ENCODE results near the gene SFTPB. TPM values are rescaled to one million over a fixed set of nuclear protein-coding genes. Genes with fewer than 3 reads are reported as not detected.
"Not testable (repeated sequence)": the region's sequence is repeated elsewhere in the genome, so short reads cannot be mapped to it uniquely, and the experiment has no call there.

The SFTPB gene
- total RNA-seq, 8 experiments from 2014 or later: 0.16 to 0.77 (median 0.30) TPM

DNA sequence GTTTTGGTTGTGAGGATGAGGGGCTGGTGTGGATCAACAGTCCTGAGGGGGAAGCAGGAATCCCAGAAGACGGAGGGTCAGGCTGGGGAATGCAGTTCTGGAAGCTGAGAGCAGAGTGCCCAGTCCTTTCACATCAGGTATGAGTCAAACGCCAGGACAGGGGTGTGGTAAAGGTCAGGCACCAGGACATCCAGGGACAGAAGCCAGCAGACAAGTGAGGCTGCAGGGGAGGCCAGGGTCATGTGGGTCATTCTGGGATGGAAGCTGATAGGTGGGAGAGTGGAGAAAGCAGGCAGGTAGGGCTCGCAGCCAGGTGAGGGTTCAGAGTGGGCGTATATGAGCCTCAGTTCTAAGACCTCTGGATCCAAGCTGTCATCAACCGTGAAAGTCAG is 13.4 kb upstream of the SFTPB start:
- Histone ChIP-seq H3K4me3 (no peak overlapping the region), H3K27ac (no peak overlapping the region), H3K4me1 (replicated peaks in 1 of 2) (no peaks in the 10 kb centered on the region)
- in situ Hi-C loops (cut with MboI; ENCODE audit: low pct_unique_long_range_greater_than_20kb in 2 of 9, low sequenced_read_pairs in 9 of 9, unreplicated experiment in 9 of 9): no loop called here
- whole genome bisulfite sequencing, 10 experiments: 45 to 100% (median 74%) methylated on average over 1 to 5 of the region's 5 CpGs; no CpG with 5 or more reads in 2 of the 10 experiments
- ATAC-seq (replicated peaks in 6 of 8): no peak

GRCh38 chr2:85680707-85681371 is 12.8 kb upstream of the SFTPB start:
- ATAC-seq (replicated peaks in 6 of 8): no peak
- in situ Hi-C loops (cut with MboI; ENCODE audit: low pct_unique_long_range_greater_than_20kb in 2 of 9, low sequenced_read_pairs in 9 of 9, unreplicated experiment in 9 of 9): no loop called here
- no peaks in the 10 kb centered on the region for H3K4me1 ChIP-seq (replicated peaks in 1 of 2)
- WGBS, 10 experiments: 52 to 92% (median 80%) methylated on average over 2 of the region's 2 CpGs; no CpG with 5 or more reads in 1 of the 10 experiments
- H3K4me3 ChIP-seq: no peak overlapping the region
- no peak overlapping the region for H3K27ac ChIP-seq

GRCh38 chr2:85678794-85679672 is 11.0 kb upstream of the SFTPB start:
- in situ Hi-C loops (cut with MboI; ENCODE audit: low pct_unique_long_range_greater_than_20kb in 2 of 9, low sequenced_read_pairs in 9 of 9, unreplicated experiment in 9 of 9): no loop called here

DNA sequence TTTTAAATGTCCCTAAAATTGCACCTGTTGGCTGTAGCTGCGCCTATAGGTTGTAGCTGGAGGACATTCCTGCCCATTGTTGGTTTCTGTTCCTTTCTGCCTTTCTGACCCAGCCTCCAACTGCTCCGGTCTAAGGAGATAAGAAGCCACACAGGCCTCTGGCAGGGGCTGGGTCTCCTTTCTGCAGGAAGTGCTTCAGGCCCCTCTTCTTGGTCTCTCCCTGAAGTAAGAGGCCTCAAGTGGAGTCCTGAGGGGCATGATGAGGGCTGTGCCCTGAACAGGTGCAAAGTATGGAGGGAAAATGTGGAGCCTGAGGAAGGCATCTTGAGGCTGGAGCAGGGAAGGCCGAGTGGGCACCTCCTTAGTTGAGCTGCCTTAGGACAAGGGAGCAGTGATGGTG is 10.4 kb upstream of the SFTPB start:
- Histone ChIP-seq H3K4me3 (no peak overlapping the region), H3K4me1 (replicated peaks in 1 of 2) (no peaks in the 10 kb centered on the region), H3K27ac (no peak overlapping the region)
- 63 to 100% (median 78%) methylated on average over 1 to 3 of the region's 3 CpGs; no CpG with 5 or more reads in 4 of the 10 experiments for WGBS, 10 experiments
- no peak for ATAC-seq (replicated peaks in 6 of 8)
- in situ Hi-C loops (cut with MboI; ENCODE audit: low pct_unique_long_range_greater_than_20kb in 2 of 9, low sequenced_read_pairs in 9 of 9, unreplicated experiment in 9 of 9): no loop called here

More at GRCh38 chr2:85678794-85679672, 11.0 kb upstream of the SFTPB start:
- no peak overlapping the region for H3K4me3 ChIP-seq
- H3K4me1 ChIP-seq (replicated peaks in 1 of 2): no peaks in the 10 kb centered on the region
- no peak overlapping the region for H3K27ac ChIP-seq
- WGBS, 10 experiments: 0 to 93% (median 34%) methylated on average over 1 to 9 of the region's 25 CpGs; no CpG with 5 or more reads in 2 of the 10 experiments
- ATAC-seq (replicated peaks in 6 of 8): peak; percentile 62 to 89 (median 76)

GRCh38 chr2:85675866-85676548 is 8.0 kb upstream of the SFTPB start:
- Histone ChIP-seq H3K27ac (no peak overlapping the region), H3K4me3 (no peak overlapping the region), H3K4me1 (replicated peaks in 1 of 2) (no peaks in the 10 kb centered on the region)
- ATAC-seq (replicated peaks in 6 of 8): no peak
- WGBS, 10 experiments: 50 to 100% (median 82%) methylated on average over 1 to 6 of the region's 6 CpGs; no CpG with 5 or more reads in 2 of the 10 experiments
- in situ Hi-C loops (cut with MboI; ENCODE audit: low pct_unique_long_range_greater_than_20kb in 2 of 9, low sequenced_read_pairs in 9 of 9, unreplicated experiment in 9 of 9): no loop called here

GRCh38 chr2:85675427-85675826 is 7.4 kb upstream of the SFTPB start:
- ATAC-seq (replicated peaks in 6 of 8): no peak
- Histone ChIP-seq H3K4me1 (replicated peaks in 1 of 2) (no peaks in the 10 kb centered on the region), H3K4me3 (no peak overlapping the region), H3K27ac (no peak overlapping the region)
- WGBS, 10 experiments: 80 to 100% (median 93%) methylated on average over 1 to 4 of the region's 6 CpGs; no CpG with 5 or more reads in 5 of the 10 experiments
- in situ Hi-C loops (cut with MboI; ENCODE audit: low pct_unique_long_range_greater_than_20kb in 2 of 9, low sequenced_read_pairs in 9 of 9, unreplicated experiment in 9 of 9): no loop called here

DNA sequence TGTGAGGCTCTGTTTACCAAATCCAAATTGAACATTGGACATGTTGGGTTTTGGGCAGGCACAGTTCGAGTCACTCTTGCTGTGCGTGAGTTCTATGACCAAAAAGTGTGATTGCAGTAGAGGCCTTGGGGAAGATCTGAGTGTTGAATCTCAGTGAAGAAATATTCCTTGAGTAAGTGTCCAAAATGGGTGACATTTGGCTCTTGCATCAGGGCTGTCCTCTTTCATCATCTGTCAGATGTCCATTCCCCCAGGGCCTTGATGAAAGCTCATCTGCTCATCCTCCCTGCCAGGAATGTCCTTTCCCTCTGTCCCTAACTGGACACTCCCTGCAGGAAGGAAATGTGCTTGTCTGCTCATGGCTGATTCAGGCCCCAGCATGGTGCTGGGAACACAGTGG is 6.4 kb upstream of the SFTPB start:
- Histone ChIP-seq H3K4me1 (replicated peaks in 1 of 2) (no peaks in the 10 kb centered on the region), H3K4me3 (no peak overlapping the region), H3K27ac (no peak overlapping the region)
- in situ Hi-C loops (cut with MboI; ENCODE audit: low pct_unique_long_range_greater_than_20kb in 2 of 9, low sequenced_read_pairs in 9 of 9, unreplicated experiment in 9 of 9): no loop called here
- peak in 2 of 8 experiments; percentile 51 to 73 for ATAC-seq (replicated peaks in 6 of 8)
- 40 to 100% (median 75%) methylated on average over 1 to 2 of the region's 2 CpGs; no CpG with 5 or more reads in 7 of the 10 experiments for WGBS, 10 experiments

GRCh38 chr2:85673716-85674375 is 5.8 kb upstream of the SFTPB start:
- in situ Hi-C loops (cut with MboI; ENCODE audit: low pct_unique_long_range_greater_than_20kb in 2 of 9, low sequenced_read_pairs in 9 of 9, unreplicated experiment in 9 of 9): no loop called here
- WGBS, 10 experiments: 0 to 70% (median 45%) methylated on average over 2 to 6 of the region's 11 CpGs; no CpG with 5 or more reads in 5 of the 10 experiments
- no peak for ATAC-seq (replicated peaks in 6 of 8)

DNA sequence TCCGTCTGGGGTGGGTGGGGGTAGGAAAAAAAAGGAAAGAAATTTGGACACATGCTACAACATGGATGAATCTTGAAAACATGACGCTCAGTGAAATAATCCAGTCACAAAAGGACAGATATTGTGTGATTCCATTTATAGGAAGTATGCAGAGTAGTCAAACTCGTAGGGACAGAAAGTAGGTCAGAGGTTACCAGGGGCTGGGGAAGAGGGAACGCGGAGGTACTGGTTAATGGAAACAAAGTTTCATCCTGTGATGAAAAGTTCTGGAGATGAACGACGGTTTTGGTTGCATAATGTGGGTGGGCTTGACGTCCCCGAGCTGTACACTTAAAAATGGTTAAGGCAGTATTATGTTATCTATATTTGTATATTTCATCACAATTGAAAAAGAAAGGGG is 4.5 kb upstream of the SFTPB start:
- ATAC-seq (replicated peaks in 6 of 8): no peak
- Histone ChIP-seq H3K4me1 (replicated peaks in 1 of 2) (no peaks in the 10 kb centered on the region), H3K4me3 (no peak overlapping the region), H3K27ac (no peak overlapping the region)
- WGBS, 10 experiments: 70 to 100% (median 83%) methylated on average over 2 to 9 of the region's 9 CpGs
- in situ Hi-C loops (cut with MboI; ENCODE audit: low pct_unique_long_range_greater_than_20kb in 2 of 9, low sequenced_read_pairs in 9 of 9, unreplicated experiment in 9 of 9): no loop called here

More at GRCh38 chr2:85673716-85674375, 5.8 kb upstream of the SFTPB start:
- no peak overlapping the region for H3K4me3 ChIP-seq
- H3K27ac ChIP-seq: no peak overlapping the region
- H3K4me1 ChIP-seq (replicated peaks in 1 of 2): no peaks in the 10 kb centered on the region

GRCh38 chr2:85670416-85670815 is 2.4 kb upstream of the SFTPB start:
- ATAC-seq (replicated peaks in 6 of 8); H3K27ac ChIP-seq; H3K4me1 ChIP-seq (replicated peaks in 1 of 2); in situ Hi-C loops (cut with MboI; ENCODE audit: low pct_unique_long_range_greater_than_20kb in 2 of 9, low sequenced_read_pairs in 9 of 9, unreplicated experiment in 9 of 9); H3K4me3 ChIP-seq: not testable (repeated sequence)
- 70 to 96% (median 74%) methylated on average over 1 to 10 of the region's 13 CpGs; no CpG with 5 or more reads in 4 of the 10 experiments for WGBS, 10 experiments

- in situ Hi-C loops (cut with MboI; ENCODE audit: low pct_unique_long_range_greater_than_20kb in 2 of 9, low sequenced_read_pairs in 9 of 9, unreplicated experiment in 9 of 9): no loop called here
- WGBS, 10 experiments: 29 to 94% (median 76%) methylated on average over 1 to 5 of the region's 5 CpGs; no CpG with 5 or more reads in 2 of the 10 experiments
- Histone ChIP-seq H3K4me1 (replicated peaks in 1 of 2) (no peaks in the 10 kb centered on the region), H3K4me3 (no peak overlapping the region), H3K27ac (no peak overlapping the region)
- no peak for ATAC-seq (replicated peaks in 6 of 8)
Measured at GRCh38 chr2:85669549-85669948, 1.6 kb upstream of the SFTPB start.

DNA sequence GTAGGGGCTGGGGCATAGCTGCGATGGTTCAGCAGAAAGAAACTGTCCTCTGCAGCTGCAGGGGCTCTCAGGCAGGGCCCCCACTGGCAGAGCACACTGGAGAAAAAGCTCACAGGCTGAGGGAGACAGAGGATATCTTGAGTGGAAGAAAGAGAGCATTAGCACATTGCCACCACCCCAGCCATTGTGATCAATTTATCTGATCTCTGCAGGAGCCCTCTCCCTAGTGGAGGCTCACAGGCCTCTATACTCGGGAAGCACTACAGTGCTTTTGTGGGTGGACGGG is 801 bp upstream of the SFTPB start:
- WGBS, 10 experiments: 27 to 100% (median 80%) methylated on average over 1 to 2 of the region's 3 CpGs; no CpG with 5 or more reads in 7 of the 10 experiments
- Histone ChIP-seq H3K4me1 (replicated peaks in 1 of 2) (no peaks in the 10 kb centered on the region), H3K4me3 (no peak overlapping the region), H3K27ac (no peak overlapping the region)
- peak in 2 of 8 experiments; percentile 28 to 32 for ATAC-seq (replicated peaks in 6 of 8)
- in situ Hi-C loops (cut with MboI; ENCODE audit: low pct_unique_long_range_greater_than_20kb in 2 of 9, low sequenced_read_pairs in 9 of 9, unreplicated experiment in 9 of 9): no loop called here
